WTC11 (cell line): ENCODE results near the gene SMG1. TPM values are rescaled to one million over a fixed set of nuclear protein-coding genes. Genes with fewer than 3 reads are reported as not detected.

Experiments used
- ATAC-seq: fragments of 200-7000 bp; cut with Tn5 transposase; 2 replicates; pipeline ENCODE4 v1.10.0; 2021; ENCODE audit warnings: mild to moderate bottlenecking, moderate library complexity
- CTCF ChIA-PET: fragments of 300-600 bp; sonication (Branson Sonifier 250); formaldehyde crosslinking; loops from one replicate; lab custom pipeline; 2021; ENCODE audit warnings: antibody characterized with exemption; lab: Charles Lee
- POLR2A ChIA-PET: fragments of 350-600 bp; sonication (Branson Sonifier 250); formaldehyde crosslinking; loops from one replicate; lab custom pipeline; 2021; ENCODE audit warnings: antibody characterized with exemption; lab: Charles Lee
- DNase-seq: peaks from one replicate; pipeline ENCODE4 v3.0.0; 2021; ENCODE audit warnings: low spot score
- H3K27ac Mint-ChIP-seq: 2 replicates; pipeline ENCODE4 v1.8.0; 2021; ENCODE audit warnings: mixed read lengths
- H3K27me3 Mint-ChIP-seq: 2 replicates; pipeline ENCODE4 v1.8.0; 2021; ENCODE audit warnings: low read depth, mild to moderate bottlenecking, moderate library complexity, mixed read lengths
- H3K36me3 Mint-ChIP-seq: 2 replicates; pipeline ENCODE4 v1.8.0; 2021; ENCODE audit warnings: mixed read lengths
- H3K4me1 Mint-ChIP-seq: 2 replicates; pipeline ENCODE4 v1.8.0; 2022; ENCODE audit warnings: mixed read lengths
- H3K4me3 Mint-ChIP-seq: 2 replicates; pipeline ENCODE4 v1.8.0; 2021; ENCODE audit warnings: mild to moderate bottlenecking, moderate library complexity, mixed read lengths
- H3K9me3 Mint-ChIP-seq: 2 replicates; pipeline ENCODE4 v1.8.0; 2021; ENCODE audit warnings: mixed read lengths
- ARID4B ChIP-seq: sonication (generic); formaldehyde crosslinking; IDR thresholded peaks from 2 replicates; pipeline ENCODE4 v1.8.0; 2023; ENCODE audit warnings: missing genetic modification reagents, mild to moderate bottlenecking, borderline replicate concordance
- ATF3 ChIP-seq: sonication (generic); formaldehyde crosslinking; conservative IDR thresholded peaks from 2 replicates; pipeline ENCODE4 v1.8.1; 2022; ENCODE audit warnings: mild to moderate bottlenecking, missing genetic modification reagents
- CDX4 ChIP-seq: fragments of 250-450 bp; sonication (Bioruptor Pico); IDR thresholded peaks from 2 replicates; pipeline ENCODE4 v1.9.0; 2021; ENCODE audit warnings: moderate library complexity, mild to moderate bottlenecking, inconsistent platforms, borderline replicate concordance
- ELF4 ChIP-seq: sonication (generic); formaldehyde crosslinking; IDR thresholded peaks from 2 replicates; pipeline ENCODE4 v1.8.1; 2022; ENCODE audit warnings: low read depth, mild to moderate bottlenecking, moderate library complexity, missing genetic modification reagents
- EMX1 ChIP-seq: fragments of 250-450 bp; sonication (Bioruptor Pico); IDR thresholded peaks from 2 replicates; pipeline ENCODE4 v1.8.0; 2021; ENCODE audit warnings: mild to moderate bottlenecking
- ESRRA ChIP-seq: sonication (generic); formaldehyde crosslinking; IDR thresholded peaks from 2 replicates; pipeline ENCODE4 v1.8.1; 2022; ENCODE audit warnings: mild to moderate bottlenecking, missing genetic modification reagents, borderline replicate concordance
- KAT7 ChIP-seq: sonication (generic); formaldehyde crosslinking; IDR thresholded peaks from 2 replicates; pipeline ENCODE4 v1.8.1; 2023; ENCODE audit warnings: missing genetic modification reagents, mild to moderate bottlenecking, borderline replicate concordance
- MAX ChIP-seq: sonication (generic); formaldehyde crosslinking; IDR thresholded peaks from 2 replicates; pipeline ENCODE4 v1.8.0; 2022; ENCODE audit warnings: mild to moderate bottlenecking, missing genetic modification reagents
- MYBL2 ChIP-seq: sonication (generic); formaldehyde crosslinking; IDR thresholded peaks from 2 replicates; pipeline ENCODE4 v1.8.1; 2023; ENCODE audit warnings: mild to moderate bottlenecking, moderate library complexity, missing genetic modification reagents
- NR1H2 ChIP-seq: sonication (generic); formaldehyde crosslinking; IDR thresholded peaks from 2 replicates; pipeline ENCODE4 v1.9.0; 2021; ENCODE audit warnings: mild to moderate bottlenecking, moderate library complexity, missing genetic modification reagents
- NR3C1 ChIP-seq: sonication (generic); formaldehyde crosslinking; conservative IDR thresholded peaks from 2 replicates; pipeline ENCODE4 v1.8.1; 2023; ENCODE audit warnings: low read depth, mild to moderate bottlenecking, missing genetic modification reagents
- OVOL2 ChIP-seq: fragments of 250-450 bp; sonication (Bioruptor Pico); IDR thresholded peaks from 2 replicates; pipeline ENCODE4 v1.9.0; 2021; ENCODE audit warnings: mild to moderate bottlenecking, borderline replicate concordance
- PRRX2 ChIP-seq: fragments of 250-450 bp; sonication (Bioruptor Pico); IDR thresholded peaks from 2 replicates; pipeline ENCODE4 v1.8.0; 2021; ENCODE audit warnings: mild to moderate bottlenecking
- STAT6 ChIP-seq: sonication (generic); formaldehyde crosslinking; conservative IDR thresholded peaks from 2 replicates; pipeline ENCODE4 v1.8.1; 2023; ENCODE audit warnings: mild to moderate bottlenecking, low read depth, missing genetic modification reagents, moderate library complexity
- ZBTB43 ChIP-seq: sonication (generic); formaldehyde crosslinking; IDR thresholded peaks from 2 replicates; pipeline ENCODE4 v1.8.1; 2023; ENCODE audit warnings: mild to moderate bottlenecking, missing genetic modification reagents
- ZNF263 ChIP-seq: sonication (generic); formaldehyde crosslinking; IDR thresholded peaks from 2 replicates; pipeline ENCODE4 v1.8.1; 2022; ENCODE audit warnings: low read depth, mild to moderate bottlenecking, moderate library complexity, missing genetic modification reagents
- ZNF317 ChIP-seq: sonication (generic); formaldehyde crosslinking; IDR thresholded peaks from 2 replicates; pipeline ENCODE4 v1.8.1; 2023; ENCODE audit warnings: low read depth, mild to moderate bottlenecking, moderate library complexity, missing genetic modification reagents, borderline replicate concordance
- ZNF425 ChIP-seq: fragments of 250-450 bp; sonication (Bioruptor Pico); conservative IDR thresholded peaks from 2 replicates; pipeline ENCODE4 v1.9.0; 2021; ENCODE audit warnings: mild to moderate bottlenecking
- ZNF512 ChIP-seq: sonication (generic); formaldehyde crosslinking; IDR thresholded peaks from 2 replicates; pipeline ENCODE4 v1.8.1; 2022; ENCODE audit warnings: missing genetic modification reagents, borderline replicate concordance
- total RNA-seq: library from RNA; stranded (reverse); gene quantifications from 3 replicates; pipeline ENCODE4 v1.2.3, GENCODE V29; 2021

SMG1 gene
- total RNA-seq, 1 experiment from 2014 or later: 72.2 TPM

GRCh38 chr16:18792836-18793433 is 133.3 kb downstream of the SMG1 start (continued):
- TF ChIP-seq ARID4B (CRISPR knock-in tag): no peak

GRCh38 chr16:18789850-18790706 is 136.1 kb downstream of the SMG1 start, which contains the start of gene RPS15A:
Gene RPS15A (minus strand): TSS chr16:18790334. CDS start chr16:18789113, 1,221 bp downstream.
- ChIA-PET CTCF (interaction anchor here (0.9 to 4.3 kb wide), 2 partner anchors 11 to 16 kb away, joined by 3 to 40 read pairs; partner anchors contain the start of gene ARL6IP1), POLR2A (interaction anchor here (0.7 to 4.0 kb wide), 2 partner anchors 11 to 15 kb away, joined by 5 to 60 read pairs; partner anchors contain the start of gene ARL6IP1)
- ATAC-seq (peak; percentile 98), DNase-seq (peak; percentile 95)
- no peaks in the 10 kb centered on the region for H3K9me3 Mint-ChIP-seq
- H3K27ac Mint-ChIP-seq: peak within 1 kb of the TSS; percentile 99
- H3K36me3 Mint-ChIP-seq: peaks cover 78% of the 10 kb centered on the region
- no peaks in the 10 kb centered on the region for H3K27me3 Mint-ChIP-seq
- peak within 1 kb of the TSS; percentile 100 for H3K4me3 Mint-ChIP-seq
- peaks cover 39% of the 10 kb centered on the region for H3K4me1 Mint-ChIP-seq
- no peak for TF ChIP-seq CDX4
- TF ChIP-seq ZBTB43 (CRISPR knock-in tag): 0 out of 2 replicates have a peak, but pooled peaks have one; percentile 17
- TF ChIP-seq ZNF512 (CRISPR knock-in tag): no peak
- peak; percentile 91; the same call in 1 of the 2 replicates for TF ChIP-seq KAT7 (CRISPR knock-in tag)
- TF ChIP-seq ATF3 (CRISPR knock-in tag): no peak
- peak; percentile 46; the same call in 1 of the 2 replicates for TF ChIP-seq ESRRA (CRISPR knock-in tag)
- peak; percentile 96 for TF ChIP-seq MAX (CRISPR knock-in tag)
- TF ChIP-seq NR3C1 (CRISPR knock-in tag): no peak
- TF ChIP-seq PRRX2 (CRISPR knock-in tag): no peak
- no peak for TF ChIP-seq NR1H2 (CRISPR knock-in tag)
- TF ChIP-seq STAT6 (CRISPR knock-in tag): no peak
- no peak for TF ChIP-seq ZNF263 (CRISPR knock-in tag)
- no peak for TF ChIP-seq EMX1
- TF ChIP-seq ELF4 (CRISPR knock-in tag): peak; percentile 71; the same call in 1 of the 2 replicates
- TF ChIP-seq ZNF317 (CRISPR knock-in tag): 0 out of 2 replicates have a peak, but pooled peaks have one; percentile 64
- peak; percentile 88 for TF ChIP-seq MYBL2 (CRISPR knock-in tag)
- no peak for TF ChIP-seq ZNF425
- TF ChIP-seq OVOL2 (CRISPR knock-in tag): no peak
